ENCODE measurements around the gene RNF7. TPM values are rescaled to one million over a fixed set of nuclear protein-coding genes. Genes with fewer than 3 reads are reported as not detected.

RNF7 gene
- polyA plus RNA-seq, 1 experiment: 113 TPM

- CTCF ChIA-PET: interaction anchor here (0.5 to 1.2 kb wide), 2 partner anchors 9 to 129 kb away, joined by 4 read pairs; partner anchors contain the start of gene RNF7
- POLR2A ChIA-PET: no interaction called here
- no peak for DNase-seq (ENCODE audit: low read depth, low spot score)
- Histone ChIP-seq H3K27me3 (ENCODE audit: control insufficient read depth, insufficient read depth, low read length) (no peaks in the 10 kb centered on the region), H3K4me3 (ENCODE audit: low read depth, low read length) (no peak overlapping the region), H3K9me3 (ENCODE audit: control insufficient read depth, insufficient read depth, low read length) (no peaks in the 10 kb centered on the region), H3K27ac (ENCODE audit: low read depth, low read length) (no peak overlapping the region)
- no peak for TF ChIP-seq CTCF (IDR thresholded peaks at IDR 0.05; ENCODE audit: low read depth, low read length)
Measured at GRCh38 chr3:141729240-141729639, 8.9 kb upstream of the RNF7 start.

GRCh38 chr3:141735176-141735575 lies 2.9 kb upstream of the RNF7 start:
- ChIA-PET POLR2A (no interaction called here), CTCF (no interaction called here)
- no peaks in the 10 kb centered on the region for H3K9me3 ChIP-seq (ENCODE audit: control insufficient read depth, insufficient read depth, low read length)
- no peak for DNase-seq (ENCODE audit: low read depth, low spot score)
- H3K27me3 ChIP-seq (ENCODE audit: control insufficient read depth, insufficient read depth, low read length): no peaks in the 10 kb centered on the region
- H3K27ac ChIP-seq (ENCODE audit: low read depth, low read length): no peak overlapping the region
- no peak for TF ChIP-seq CTCF (IDR thresholded peaks at IDR 0.05; ENCODE audit: low read depth, low read length)
- H3K4me3 ChIP-seq (ENCODE audit: low read depth, low read length): no peak overlapping the region

GRCh38 chr3:141735770-141736465 lies 2.2 kb upstream of the RNF7 start:
- H3K4me3 ChIP-seq (ENCODE audit: low read depth, low read length): no peak overlapping the region
- no peaks in the 10 kb centered on the region for H3K27me3 ChIP-seq (ENCODE audit: control insufficient read depth, insufficient read depth, low read length)
- TF ChIP-seq CTCF (IDR thresholded peaks at IDR 0.05; ENCODE audit: low read depth, low read length): no peak
- POLR2A ChIA-PET: no interaction called here
- DNase-seq (ENCODE audit: low read depth, low spot score): no peak
- CTCF ChIA-PET: interaction anchor here (1.8 kb wide), 1 partner anchor 159 kb away, joined by 6 read pairs; no protein-coding TSS in a partner anchor
- no peak overlapping the region for H3K27ac ChIP-seq (ENCODE audit: low read depth, low read length)
- no peaks in the 10 kb centered on the region for H3K9me3 ChIP-seq (ENCODE audit: control insufficient read depth, insufficient read depth, low read length)

GRCh38 chr3:141737093-141737492 lies 1.0 kb upstream of the RNF7 start:
- no peaks in the 10 kb centered on the region for H3K27me3 ChIP-seq (ENCODE audit: control insufficient read depth, insufficient read depth, low read length)
- CTCF ChIA-PET: interaction anchor here (1.0 to 1.8 kb wide), 3 partner anchors 132 to 160 kb away, joined by 4 to 7 read pairs (median 6); no protein-coding TSS in a partner anchor
- no peaks in the 10 kb centered on the region for H3K9me3 ChIP-seq (ENCODE audit: control insufficient read depth, insufficient read depth, low read length)
- DNase-seq (ENCODE audit: low read depth, low spot score): no peak
- H3K4me3 ChIP-seq (ENCODE audit: low read depth, low read length): no peak overlapping the region
- no peak for TF ChIP-seq CTCF (IDR thresholded peaks at IDR 0.05; ENCODE audit: low read depth, low read length)
- POLR2A ChIA-PET: no interaction called here
- H3K27ac ChIP-seq (ENCODE audit: low read depth, low read length): no peak overlapping the region

- no peak for TF ChIP-seq CTCF (IDR thresholded peaks at IDR 0.05; ENCODE audit: low read depth, low read length)
- Histone ChIP-seq H3K4me3 (ENCODE audit: low read depth, low read length) (peak overlapping the region; percentile 53), H3K9me3 (ENCODE audit: control insufficient read depth, insufficient read depth, low read length) (no peaks in the 10 kb centered on the region), H3K27me3 (ENCODE audit: control insufficient read depth, insufficient read depth, low read length) (no peaks in the 10 kb centered on the region), H3K27ac (ENCODE audit: low read depth, low read length) (peak overlapping the region; percentile 42)
- no peak for DNase-seq (ENCODE audit: low read depth, low spot score)
- ChIA-PET CTCF (interaction anchor here (1.0 to 3.9 kb wide), 13 partner anchors 9 to 539 kb away, joined by 4 to 36 read pairs (median 8); no protein-coding TSS in a partner anchor), POLR2A (no interaction called here)
Measured at GRCh38 chr3:141737678-141738021, 448 bp upstream of the RNF7 start.
